Measurements from ENCODE around the gene KYAT1. TPM values are rescaled to one million over a fixed set of nuclear protein-coding genes. Genes with fewer than 3 reads are reported as not detected.

The KYAT1 gene
- total and polyA plus RNA-seq, 2 of the 13 experiments (the other 11 are each of a cell fraction or from before 2014, with no cell fraction given), result 9.2 to 46.5 TPM

GRCh38 chr9:128863647-128864046 is 18.1 kb downstream of the KYAT1 start (continued):
- no peak for TF ChIP-seq ZNF281 (CRISPR knock-in tag; IDR thresholded peaks at IDR 0.05; ENCODE audit: borderline replicate concordance)
- TF ChIP-seq AKNA (CRISPR knock-in tag; IDR thresholded peaks at IDR 0.05; ENCODE audit: borderline replicate concordance), result no peak
- TF ChIP-seq ZNF234 (CRISPR knock-in tag; conservative IDR thresholded peaks at IDR 0.05), result no peak
- no peak for TF ChIP-seq BRD4 (CRISPR knock-in tag; IDR thresholded peaks at IDR 0.05)
- TF ChIP-seq ZNF776 (CRISPR knock-in tag; IDR thresholded peaks at IDR 0.05), result no peak
- TF ChIP-seq ZNF280B (CRISPR knock-in tag; IDR thresholded peaks at IDR 0.05; ENCODE audit: borderline replicate concordance), result no peak; the same call in 1 of the 2 replicates
- no peak for TF ChIP-seq RBM39 (IDR thresholded peaks at IDR 0.05; ENCODE audit: low read depth, low read length, poor library complexity, severe bottlenecking)
- TF ChIP-seq NFE2L1 (CRISPR knock-in tag; IDR thresholded peaks at IDR 0.05; ENCODE audit: borderline replicate concordance), result no peak
- no peak for TF ChIP-seq U2AF2 (IDR thresholded peaks at IDR 0.05; ENCODE audit: low read depth, low read length)
- TF ChIP-seq LCORL (IDR thresholded peaks at IDR 0.05), result no peak
- TF ChIP-seq LCORL (CRISPR knock-in tag; IDR thresholded peaks at IDR 0.05), result peak; percentile 85
- TF ChIP-seq ZNF782 (CRISPR knock-in tag; IDR thresholded peaks at IDR 0.05; ENCODE audit: borderline replicate concordance), result no peak
- no peak for TF ChIP-seq NFATC3 (CRISPR knock-in tag; IDR thresholded peaks at IDR 0.05)
- TF ChIP-seq KAT2B (IDR thresholded peaks at IDR 0.05; ENCODE audit: borderline replicate concordance, low read depth, low read length), result no peak
- no peak for TF ChIP-seq ZNF235 (CRISPR knock-in tag; IDR thresholded peaks at IDR 0.05; ENCODE audit: borderline replicate concordance)
- TF ChIP-seq RORA (CRISPR knock-in tag; IDR thresholded peaks at IDR 0.05), result no peak
- TF ChIP-seq RBFOX2 (IDR thresholded peaks at IDR 0.05; ENCODE audit: low read depth, low read length), result no peak
- no peak for TF ChIP-seq TFDP1 (CRISPR knock-in tag; IDR thresholded peaks at IDR 0.05; ENCODE audit: borderline replicate concordance)
- no peak for TF ChIP-seq ZFP41 (CRISPR knock-in tag; IDR thresholded peaks at IDR 0.05; ENCODE audit: borderline replicate concordance)
- TF ChIP-seq ARNT (IDR thresholded peaks at IDR 0.05), result no peak
- TF ChIP-seq ZNF629 (CRISPR knock-in tag; conservative IDR thresholded peaks at IDR 0.05), result no peak
- no peak for TF ChIP-seq POLR2AphosphoS5 (IDR thresholded peaks at IDR 0.05; ENCODE audit: low read depth, low read length)
